Umbilical cord (tissue), 2 donors: ENCODE data around the gene KCTD11. TPM values are rescaled to one million over a fixed set of nuclear protein-coding genes. Genes with fewer than 3 reads are reported as not detected.
"Not testable (repeated sequence)": the region's sequence is repeated elsewhere in the genome, so short reads cannot be mapped to it uniquely, and the experiment has no call there.

ENCODE experiments used
- DNase-seq: peaks from one replicate; pipeline ENCODE4 v3.0.0-alpha.2; 2015; ENCODE audit warnings: low spot score
- total RNA-seq: library from RNA; depleted of rRNA; stranded (reverse); fragments of >200 nt; gene quantifications from one replicate; pipeline ENCODE4 v1.2.3, GENCODE V29; 2014; ENCODE audit warnings: low replicate concordance; ENCODE audit not compliant: insufficient read depth

The KCTD11 gene
- total RNA-seq, 1 donor from 2014 or later: 18.3 TPM

DNA sequence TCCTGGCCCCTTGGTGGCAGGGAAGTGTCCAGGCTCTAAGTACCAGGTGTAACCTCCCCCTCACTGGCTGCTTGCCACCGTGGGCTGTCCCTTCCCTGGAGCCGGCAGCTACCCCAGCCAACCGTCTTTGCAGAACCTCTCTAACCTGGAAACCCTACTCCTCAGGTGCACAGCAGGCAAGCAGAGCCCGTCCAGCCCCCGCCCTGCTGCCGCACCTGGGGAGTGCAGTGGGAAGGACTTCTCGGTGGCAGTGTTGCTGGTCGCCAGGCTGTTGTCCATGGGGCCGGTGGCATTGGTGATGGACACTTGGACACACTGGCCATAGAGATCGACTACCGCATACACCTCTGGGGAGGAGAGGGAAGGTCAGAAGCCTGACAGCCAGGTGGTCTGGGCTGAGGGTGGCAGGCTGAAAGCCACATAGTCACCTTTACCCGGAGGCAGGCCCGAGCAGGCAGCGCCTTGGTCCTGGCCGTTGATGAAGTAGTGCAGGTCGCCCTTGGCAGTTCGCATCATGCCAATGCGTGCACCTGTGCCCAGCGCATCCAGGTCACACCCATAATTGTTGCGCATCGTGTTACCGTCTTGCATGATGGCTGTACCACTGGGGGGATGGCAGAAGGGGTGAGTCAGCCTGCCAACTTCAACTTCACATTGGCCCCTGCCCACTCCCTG, 29.3 kb upstream of the KCTD11 start:
- no peak for DNase-seq

DNA sequence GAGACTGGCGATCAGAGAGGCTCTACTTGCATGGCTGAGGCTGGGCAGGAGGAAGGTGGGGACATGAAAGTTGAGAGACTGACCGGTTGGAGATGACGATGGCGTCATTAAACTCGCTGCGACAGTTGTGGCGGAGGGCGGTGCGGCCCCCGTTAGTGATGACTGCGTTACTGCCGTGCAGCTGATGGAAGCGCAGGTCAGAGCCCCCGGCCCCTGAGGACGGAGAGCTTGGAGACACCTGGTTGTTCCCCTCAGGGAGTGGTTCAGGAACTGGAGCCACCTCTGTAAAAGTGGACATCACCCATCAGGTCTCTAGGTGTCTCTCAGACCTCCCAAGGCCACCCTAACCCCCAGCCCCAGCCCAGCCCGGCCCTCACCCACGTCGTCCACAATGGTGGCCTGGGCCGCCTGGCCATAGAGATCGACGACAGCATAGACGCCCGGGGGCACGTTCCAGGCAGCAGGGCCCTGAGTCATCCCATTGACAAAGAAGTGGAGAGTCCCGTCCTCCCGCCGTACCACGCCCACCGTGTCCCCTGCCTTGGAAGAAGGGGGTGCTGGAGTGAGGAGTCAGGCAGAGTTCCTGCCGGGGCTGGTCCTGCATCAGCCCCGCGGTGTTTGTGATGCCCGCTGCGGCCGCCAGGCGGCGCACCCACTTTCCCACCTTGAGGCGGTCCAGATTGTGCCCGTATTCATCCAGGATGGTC, 28.1 kb upstream of the KCTD11 start:
- no peak for DNase-seq

DNA sequence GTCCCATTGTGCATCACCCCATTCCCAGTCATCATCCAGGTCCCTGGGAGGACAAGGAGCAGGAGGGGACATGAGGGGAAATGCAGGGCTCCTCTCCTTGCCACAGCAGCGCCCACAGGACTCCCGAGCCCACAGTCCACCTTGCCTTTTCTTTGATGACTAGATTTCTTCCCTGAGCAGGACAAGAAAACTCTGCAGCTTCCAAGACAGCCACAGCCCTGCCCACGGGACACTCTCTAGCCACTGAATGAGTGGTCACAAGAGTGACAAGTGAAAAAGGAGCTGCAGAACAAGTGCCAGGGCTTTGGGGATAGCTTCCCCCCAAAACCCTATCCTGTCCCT, 27.6 kb upstream of the KCTD11 start:
- no peak for DNase-seq

- DNase-seq: no peak
These were observed 26.9 kb upstream of the KCTD11 start for GRCh38 chr17:7325031-7325528.

- DNase-seq: no peak
These were observed 25.8 kb upstream of the KCTD11 start for GRCh38 chr17:7326186-7326585.

GRCh38 chr17:7327056-7327455, 24.9 kb upstream of the KCTD11 start:
- no peak for DNase-seq

- no peak for DNase-seq
These were observed 24.5 kb upstream of the KCTD11 start for GRCh38 chr17:7327501-7327900.

- no peak for DNase-seq
These were observed 24.0 kb upstream of the KCTD11 start for GRCh38 chr17:7328009-7328408.

GRCh38 chr17:7328840-7329373, 23.1 kb upstream of the KCTD11 start, which contains the start of gene NEURL4:
NEURL4 (minus strand) TSS chr17:7329335; CDS start chr17:7329312, 23 bp downstream.
- DNase-seq: no peak

DNA sequence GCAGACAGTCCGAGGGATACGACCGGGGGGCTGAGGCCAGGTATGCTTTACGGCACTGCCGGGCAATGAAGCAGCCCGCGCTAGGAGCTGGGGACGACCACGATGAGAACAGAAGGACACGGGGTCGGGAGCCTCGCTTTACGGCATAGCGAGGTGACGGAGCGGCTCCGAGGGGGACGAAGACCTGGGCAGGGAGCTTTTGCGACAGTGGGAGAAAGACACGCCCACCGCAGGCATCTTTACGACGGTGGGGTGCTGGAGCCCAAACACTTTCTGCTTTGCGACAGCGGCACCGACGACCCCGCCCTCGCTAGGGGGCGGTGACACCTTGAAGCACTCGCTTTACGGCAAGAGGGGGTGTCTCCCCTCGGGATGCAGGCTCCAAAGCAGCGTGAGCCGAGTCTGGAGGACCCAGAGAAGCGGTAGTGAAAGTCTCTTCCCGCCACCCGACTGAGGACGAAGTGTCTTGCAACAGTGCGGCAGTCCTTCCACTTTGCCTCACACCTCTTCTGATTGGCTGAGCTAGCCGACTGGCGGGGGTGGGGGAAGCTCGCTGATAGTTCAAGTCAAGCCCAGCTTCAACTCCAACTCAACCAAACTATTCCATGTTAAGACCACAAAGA, 22.5 kb upstream of the KCTD11 start:
- peak; percentile 100 for DNase-seq

DNA sequence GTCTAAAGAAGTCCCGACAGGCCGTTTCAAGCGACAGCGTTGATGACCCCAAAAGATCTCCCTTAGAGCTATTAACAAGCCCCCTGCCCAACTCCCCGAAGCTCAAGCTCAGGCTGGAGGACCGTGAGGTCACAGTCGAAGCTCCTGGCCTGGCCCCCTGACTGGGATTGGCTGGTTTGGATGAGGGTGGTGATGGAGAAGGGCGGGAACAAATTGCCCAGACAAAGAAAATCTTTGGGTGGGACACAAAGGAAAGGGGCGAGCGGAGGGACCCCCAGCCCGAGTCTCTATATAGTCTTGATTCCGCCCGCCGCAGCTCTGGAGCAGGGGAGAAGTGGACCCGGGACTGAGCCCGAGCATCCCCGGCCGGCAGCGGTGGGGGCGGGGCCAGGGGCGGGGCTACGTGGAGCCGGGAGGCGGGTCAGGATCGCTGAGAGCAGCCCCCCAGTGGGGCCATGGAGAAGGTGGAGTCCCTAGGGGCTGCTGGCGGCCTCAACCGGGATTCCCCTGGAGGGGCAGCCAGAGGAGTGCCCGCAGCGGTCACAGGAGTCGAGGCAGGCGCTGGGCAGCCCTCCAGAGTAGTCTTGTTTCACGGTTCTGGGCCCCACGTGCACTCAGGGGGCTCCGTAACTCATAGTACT, 21.8 kb upstream of the KCTD11 start:
- peak; percentile 93 for DNase-seq

GRCh38 chr17:7330638-7331015, 21.3 kb upstream of the KCTD11 start:
- no peak for DNase-seq

GRCh38 chr17:7332111-7332510, 19.9 kb upstream of the KCTD11 start:
- no peak for DNase-seq

DNA sequence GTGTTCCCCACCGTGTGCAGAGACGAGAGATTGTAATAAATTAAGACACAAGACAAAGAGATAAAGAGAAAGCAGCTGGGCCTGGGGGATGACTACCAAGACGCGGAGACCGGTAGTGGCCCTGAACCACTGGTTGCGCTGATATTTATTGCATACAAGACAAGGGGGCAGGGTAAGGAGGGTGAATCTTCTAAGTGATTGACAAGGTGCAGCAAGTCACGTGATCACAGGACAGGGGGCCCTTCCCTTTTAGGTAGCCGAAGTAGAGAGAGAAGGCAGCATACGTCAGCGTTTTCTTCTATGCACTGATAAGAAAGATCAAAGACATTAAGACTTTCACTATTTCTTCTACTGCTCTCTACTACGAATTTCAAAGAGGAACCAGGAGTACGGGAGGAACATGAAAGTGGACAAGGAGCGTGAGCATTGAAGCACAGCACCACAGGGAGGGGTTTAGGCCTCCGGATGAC, 19.3 kb upstream of the KCTD11 start:
- peak; percentile 43 for DNase-seq

- no peak for DNase-seq
These were observed 16.9 kb upstream of the KCTD11 start for GRCh38 chr17:7334938-7335538.

GRCh38 chr17:7335765-7336164, 16.2 kb upstream of the KCTD11 start:
- not testable (repeated sequence) for DNase-seq

DNA sequence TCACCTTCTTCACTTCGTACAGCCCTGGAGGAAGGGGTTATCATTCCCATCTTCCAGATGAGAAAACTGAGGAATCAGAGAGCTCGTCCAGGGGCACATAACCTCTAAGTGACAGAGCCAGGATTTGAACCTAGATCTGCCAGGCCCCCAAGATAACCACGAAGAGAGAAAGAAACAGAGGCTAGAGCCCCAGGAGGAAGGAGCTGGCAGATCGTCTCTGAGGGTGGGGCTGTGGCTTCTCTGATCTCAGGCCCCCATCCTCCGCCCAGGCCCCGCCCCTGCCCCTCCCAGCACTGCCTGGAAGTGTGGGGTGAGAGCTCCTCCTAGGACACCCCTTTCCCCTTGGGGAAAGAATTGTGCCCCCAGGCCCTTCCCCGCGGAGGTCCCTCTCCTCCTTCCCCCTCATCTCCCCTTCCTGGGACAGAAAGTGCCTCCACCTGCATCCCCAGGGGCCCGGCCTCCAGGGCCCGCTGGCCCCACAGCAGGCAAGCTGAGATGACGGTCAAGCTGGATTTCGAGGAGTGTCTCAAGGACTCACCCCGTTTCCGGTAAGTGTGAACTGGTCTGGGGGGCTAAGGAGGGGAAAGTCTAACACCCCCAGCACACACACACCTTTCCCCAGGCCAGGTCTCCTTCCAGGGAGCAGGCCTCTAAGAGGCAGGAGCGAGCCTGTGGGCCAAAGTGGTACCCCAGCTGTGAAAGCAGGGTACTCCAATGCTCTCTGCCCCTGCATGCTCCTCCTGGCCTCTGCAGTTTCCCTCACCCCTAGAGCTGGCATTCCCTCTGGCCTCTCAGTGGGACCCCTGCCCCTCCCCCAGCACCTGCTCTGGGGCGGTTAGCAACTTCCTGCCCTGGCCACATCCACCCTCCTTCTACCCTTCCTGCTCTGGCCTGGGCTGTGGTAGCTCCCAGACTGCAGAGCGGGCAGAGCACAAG, 15.5 kb upstream of the KCTD11 start, which contains the start of gene ACAP1:
Gene ACAP1 (plus strand): TSS at position 290 of the 936 bp plus-strand sequence. CDS start 206 bp downstream, at position 496.
- DNase-seq: no peak

- not testable (repeated sequence) for DNase-seq
These were observed 14.4 kb upstream of the KCTD11 start for GRCh38 chr17:7337600-7337999.

DNA sequence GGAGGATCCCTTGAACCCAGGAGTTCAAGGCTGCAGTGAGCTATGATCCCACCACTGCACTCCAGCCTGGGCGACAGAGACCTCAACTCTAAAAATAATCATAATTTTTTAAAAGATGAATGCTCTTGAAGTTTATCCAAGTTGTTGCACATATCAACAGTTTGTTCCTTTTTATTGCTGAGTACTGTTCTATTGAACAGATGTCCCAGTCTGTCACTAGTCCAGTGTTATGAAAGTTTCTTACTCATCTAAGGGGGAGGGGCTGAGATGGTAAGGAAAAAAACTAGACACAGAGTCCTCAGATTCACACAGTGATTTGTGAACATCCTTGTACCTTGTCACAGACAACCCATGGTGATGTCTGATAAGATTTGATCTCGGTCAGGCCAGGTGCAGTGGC, 11.8 kb upstream of the KCTD11 start:
- no peak for DNase-seq

GRCh38 chr17:7341842-7342241, 10.1 kb upstream of the KCTD11 start:
- no peak for DNase-seq
